Activated CD4-positive, alpha-beta T cell treated with anti-CD3 and anti-CD28 coated beads, Interleukin-2, amount 50 U/mL, for 24 hours (primary cell): Measurements from ENCODE around the gene GORASP1.

Experiments used
- DNase-seq, 2 donors: peaks; one replicate each; pipeline ENCODE4 v3.0.0-alpha.2; 2020; ENCODE audit warnings: low read depth in 1 of 2, low spot score in 1 of 2

GORASP1 gene

GRCh38 chr3:39126532-39127071 is 19.2 kb upstream of the GORASP1 start:
- no peak for DNase-seq

DNA sequence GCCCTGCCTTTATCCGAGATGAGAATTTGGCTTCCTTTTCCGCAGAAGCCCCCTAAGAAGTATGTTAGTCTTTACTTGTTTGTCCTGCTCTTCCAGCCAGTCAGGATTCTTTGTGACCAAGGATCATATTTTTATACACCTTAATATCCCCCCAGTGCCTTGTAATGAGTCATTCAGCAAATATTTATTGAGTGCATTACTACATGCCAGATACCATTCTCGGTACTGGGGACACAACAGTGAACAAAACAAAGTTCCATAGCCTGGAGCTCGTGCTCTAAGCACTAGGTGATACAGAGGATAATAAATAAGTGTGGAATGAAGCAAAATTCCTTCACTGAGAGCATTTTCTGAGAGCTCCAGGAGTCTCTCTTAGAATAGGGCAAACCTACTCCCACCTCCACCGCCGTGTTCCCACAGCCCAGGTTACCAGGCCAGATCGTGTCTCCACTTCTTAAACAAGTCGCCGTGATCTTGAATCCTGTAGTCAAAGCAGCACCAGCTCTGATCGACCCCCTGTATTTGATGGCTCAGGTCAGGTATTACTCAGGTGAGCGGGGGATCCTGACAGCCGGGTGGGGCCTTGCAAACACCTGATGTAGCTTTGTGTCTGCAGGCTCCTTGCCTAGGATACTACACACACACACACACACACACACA is 18.5 kb upstream of the GORASP1 start:
- no peak for DNase-seq

- DNase-seq, result no peak
Observed at GRCh38 chr3:39124876-39125840, 17.7 kb upstream of the GORASP1 start.

DNA sequence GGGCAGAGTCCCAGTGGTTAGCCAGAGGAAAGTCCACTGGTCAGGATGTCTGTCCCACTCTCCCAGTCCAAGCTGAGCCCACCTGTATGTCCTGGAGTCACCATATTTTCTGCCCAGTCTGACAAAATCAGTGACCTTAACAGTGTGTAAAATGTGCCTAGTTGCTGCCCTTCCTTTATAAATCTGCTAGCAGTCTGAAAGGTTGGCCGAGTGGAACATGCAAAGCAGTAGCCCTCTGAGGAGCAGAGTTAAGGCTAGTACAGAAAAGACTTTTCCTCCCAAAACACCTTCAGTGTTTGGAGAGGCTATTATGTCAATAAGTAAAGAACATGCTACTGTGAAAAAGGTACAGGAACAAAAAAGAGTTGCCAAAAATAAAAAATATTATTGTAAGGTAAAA is 15.4 kb upstream of the GORASP1 start:
- DNase-seq, result no peak

DNA sequence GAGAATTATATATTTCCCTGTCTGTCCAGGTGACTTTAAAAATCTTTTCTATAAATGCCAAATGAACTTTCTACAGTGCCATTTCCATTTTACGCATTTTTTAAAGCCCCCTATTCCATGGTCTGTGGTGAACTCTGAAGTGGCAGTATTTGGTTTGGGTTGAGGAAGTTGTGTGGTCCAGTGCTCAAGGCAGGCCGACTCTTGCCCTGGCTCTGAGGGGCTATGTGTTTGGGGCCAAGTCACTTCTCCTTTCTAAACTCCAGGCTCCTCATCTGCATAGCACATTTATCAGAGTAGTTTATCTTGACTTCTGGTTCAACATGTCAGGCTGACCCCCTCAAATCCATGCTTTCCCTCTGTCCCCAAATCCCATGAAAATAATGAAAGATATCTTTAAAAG is 14.2 kb upstream of the GORASP1 start:
- DNase-seq, result no peak

DNA sequence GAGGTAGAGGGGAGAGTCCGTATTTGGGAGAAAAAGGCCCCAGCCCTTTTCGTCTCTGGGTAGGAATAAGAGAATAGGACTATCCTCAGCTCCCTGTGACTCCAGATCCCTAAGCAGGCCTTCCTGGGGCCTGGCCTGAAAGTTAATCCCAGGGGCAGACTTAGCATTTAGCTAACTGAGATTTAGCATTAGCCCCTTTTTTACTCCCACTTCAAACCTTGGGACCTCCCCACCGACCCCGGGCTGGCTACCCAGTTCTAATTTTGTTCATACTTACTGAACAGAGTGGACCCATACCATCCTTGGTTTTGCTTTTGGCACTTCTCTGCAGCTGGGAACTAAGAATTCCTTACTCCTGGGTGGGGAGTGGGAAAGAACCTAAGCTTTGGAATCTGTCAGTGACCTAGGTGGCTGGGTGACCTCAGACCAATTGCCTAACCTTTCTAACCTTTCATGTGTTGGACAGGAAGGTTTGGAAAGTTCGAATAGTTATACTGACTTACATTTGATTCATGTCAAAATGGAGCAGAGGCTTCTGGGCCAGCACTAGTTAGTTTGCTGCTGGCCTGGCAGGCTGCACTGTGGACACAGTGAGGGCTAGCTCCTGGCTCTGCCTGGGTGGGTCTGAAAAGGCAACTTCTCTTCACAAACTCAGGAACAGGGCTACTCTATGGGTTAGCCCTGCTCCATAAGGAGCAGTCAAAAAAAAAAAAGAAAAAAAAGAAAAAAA is 11.7 kb upstream of the GORASP1 start:
- no peak for DNase-seq

GRCh38 chr3:39118079-39118478 is 10.7 kb upstream of the GORASP1 start:
- DNase-seq, result no peak

DNA sequence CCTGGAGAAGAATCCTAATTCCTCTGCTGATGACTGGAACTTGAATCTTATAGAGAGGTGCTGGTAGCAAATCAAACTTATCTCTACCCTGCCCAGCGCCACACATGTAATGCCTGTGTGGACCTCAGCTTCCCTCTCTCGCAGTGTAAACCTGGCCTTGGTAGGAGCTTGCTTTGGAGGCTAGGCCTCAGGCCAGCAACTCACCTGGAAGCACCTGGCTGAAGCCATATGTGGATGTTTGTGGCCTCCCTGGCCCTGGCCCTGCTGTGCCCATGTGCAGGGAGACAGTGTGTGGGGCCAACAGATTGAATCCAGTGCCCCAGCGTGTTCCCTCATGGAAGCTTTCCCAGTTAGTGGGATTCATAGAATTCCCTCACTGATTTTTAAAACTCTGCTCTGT is 8.4 kb upstream of the GORASP1 start:
- DNase-seq, result no peak

DNA sequence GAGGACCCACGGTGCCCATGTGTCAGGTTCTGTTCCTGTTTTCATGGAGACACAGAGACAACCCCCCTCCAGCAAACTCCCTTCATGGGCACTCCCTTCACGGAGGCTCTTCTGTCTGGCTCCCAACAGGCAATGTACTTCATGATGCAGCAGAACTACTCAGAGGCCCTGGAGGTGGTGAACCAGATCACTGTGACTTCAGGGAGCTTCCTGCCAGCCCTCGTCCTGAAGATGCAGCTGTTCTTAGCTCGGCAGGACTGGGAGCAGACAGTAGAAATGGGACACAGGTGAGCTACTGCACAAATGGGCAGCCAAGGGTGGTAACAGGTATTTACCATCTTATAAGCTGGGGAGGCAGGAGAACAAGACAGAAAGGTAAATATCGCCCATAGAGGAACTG is 7.0 kb upstream of the GORASP1 start:
- no peak for DNase-seq

DNA sequence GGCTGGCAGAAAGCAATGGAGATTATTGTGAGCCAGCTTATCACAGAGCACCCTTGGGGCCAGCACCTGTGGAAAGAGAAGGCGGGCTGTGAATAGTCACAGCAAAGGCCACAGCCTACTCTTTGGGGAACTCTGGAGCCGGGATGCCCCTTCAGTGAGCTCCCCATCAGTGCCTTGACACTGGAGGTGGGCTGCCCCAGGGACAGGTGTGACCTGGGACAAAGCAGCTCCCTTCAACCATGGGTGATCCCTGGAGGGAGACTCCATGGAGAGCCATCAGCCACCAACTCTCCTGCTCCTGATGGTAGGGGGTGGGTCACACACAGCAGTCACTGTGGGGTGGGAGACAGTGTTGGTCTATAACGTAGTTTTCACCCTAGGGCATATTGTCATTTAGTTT is 5.9 kb upstream of the GORASP1 start:
- no peak for DNase-seq

DNA sequence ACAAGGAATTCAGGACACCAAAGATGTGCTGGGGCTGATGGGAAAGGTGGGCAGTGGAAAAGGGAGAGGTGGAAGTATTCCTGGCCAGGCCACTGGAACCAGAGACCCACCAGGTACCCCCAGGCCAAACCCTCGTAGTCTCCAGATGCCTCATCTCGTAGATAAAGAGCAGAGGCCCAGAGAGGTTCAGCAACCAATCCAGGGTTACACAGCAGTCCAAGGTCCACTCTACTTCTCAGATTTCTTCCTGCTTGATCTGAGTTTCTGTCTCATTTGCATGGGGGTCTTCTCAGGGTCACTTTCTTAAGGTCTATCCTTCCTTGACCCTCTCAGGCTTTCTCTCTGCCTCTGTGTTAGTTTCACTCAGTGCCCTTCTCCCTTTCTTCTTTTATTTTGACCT is 5.1 kb upstream of the GORASP1 start:
- no peak for DNase-seq

DNA sequence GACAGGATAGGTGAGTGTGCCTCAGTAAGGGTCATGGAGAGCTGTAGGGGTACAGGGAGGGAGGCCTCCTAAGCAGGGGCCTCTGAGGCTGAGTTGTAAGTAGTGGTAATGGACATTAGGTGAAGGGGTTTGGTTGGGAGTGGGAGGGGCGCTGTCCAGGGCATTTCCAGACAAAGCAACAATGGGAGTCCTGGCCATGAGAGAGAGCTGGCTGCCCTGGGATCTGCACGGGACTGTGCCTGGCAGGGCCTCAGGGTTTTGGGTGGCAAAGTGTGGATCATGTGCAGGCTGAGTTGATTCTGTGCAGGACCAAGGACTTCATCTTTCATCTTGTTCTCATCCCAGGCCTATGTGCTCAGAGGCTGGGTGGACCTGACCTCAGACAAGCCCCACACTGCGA is 4.7 kb upstream of the GORASP1 start:
- no peak for DNase-seq

- DNase-seq, result no peak
Observed at GRCh38 chr3:39110041-39110639, 2.7 kb upstream of the GORASP1 start.

GRCh38 chr3:39109086-39109485 is 1.7 kb upstream of the GORASP1 start:
- DNase-seq, result no peak

- DNase-seq, result no peak
Observed at GRCh38 chr3:39108200-39108710, 828 bp upstream of the GORASP1 start.

DNA sequence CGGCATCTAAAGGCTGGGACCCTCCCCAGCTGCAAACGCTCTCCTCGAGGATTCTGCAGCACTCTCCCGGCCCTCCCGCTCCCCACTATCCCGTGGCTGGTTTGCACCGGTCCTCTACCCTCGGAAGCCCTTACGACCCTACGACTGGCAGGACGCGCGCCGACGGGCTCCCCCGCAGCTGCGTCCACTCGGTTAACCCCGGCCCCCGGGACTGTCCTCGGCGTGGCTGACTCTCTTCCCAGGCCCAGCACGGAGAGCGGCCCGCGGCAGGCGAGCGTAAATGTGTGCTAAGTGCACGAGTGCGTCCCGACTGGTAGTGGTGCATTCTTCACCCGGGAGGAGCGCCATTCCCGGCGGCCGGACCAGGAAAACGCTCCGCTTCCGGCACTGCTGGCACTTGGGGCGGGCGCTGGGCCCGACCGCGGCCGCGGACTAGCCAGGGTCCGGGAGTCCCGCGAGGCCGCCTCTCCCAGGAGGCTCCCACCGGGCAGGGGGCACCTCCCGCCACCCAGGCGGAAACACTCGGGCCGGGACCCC is 508 bp downstream of the GORASP1 start:
- no peak for DNase-seq

DNA sequence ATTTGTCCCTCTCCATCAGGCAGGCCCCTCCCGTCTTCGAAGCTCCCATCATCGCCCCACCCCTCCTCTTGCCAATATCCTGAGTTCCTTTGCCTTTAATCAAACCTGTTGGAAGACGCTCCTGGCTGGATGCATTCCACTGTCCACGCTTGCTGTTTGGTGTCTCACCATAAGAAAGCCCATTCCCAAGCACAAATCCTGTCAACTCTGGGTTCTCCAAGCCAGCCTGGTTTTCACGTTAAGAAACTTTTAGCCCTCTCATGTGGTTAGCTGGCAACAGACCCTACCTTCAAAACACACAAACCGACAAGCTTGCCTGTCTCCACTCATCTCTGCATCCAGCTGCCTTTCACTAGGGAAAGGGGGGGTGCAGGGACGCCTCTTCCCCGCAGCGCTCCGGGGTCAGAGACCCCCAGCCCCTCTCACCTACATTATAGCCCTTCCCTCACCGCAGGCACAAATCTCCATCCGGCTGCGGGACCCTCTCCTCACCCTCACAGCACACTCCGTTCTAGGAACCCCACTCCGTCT is 1.1 kb downstream of the GORASP1 start:
- DNase-seq, result no peak

DNA sequence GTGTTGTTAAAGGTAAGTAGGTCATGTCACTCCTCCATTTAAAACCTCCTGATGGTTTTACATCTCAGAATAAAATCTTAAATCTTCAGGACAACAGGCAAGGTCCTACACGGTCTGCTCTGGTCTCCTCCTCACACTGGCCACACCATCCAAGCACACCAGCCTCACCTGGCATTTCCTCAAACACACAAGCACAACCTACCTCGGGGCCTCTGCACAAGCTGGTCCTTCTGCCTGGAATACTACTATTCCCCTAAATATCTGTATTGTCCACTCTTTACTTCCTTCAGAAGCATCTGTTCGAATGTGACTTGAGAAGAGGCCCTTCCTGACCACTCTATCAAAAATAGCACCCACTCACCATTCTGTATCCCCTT is 1.8 kb downstream of the GORASP1 start:
- DNase-seq, result no peak

GRCh38 chr3:39104961-39105686 is 2.3 kb downstream of the GORASP1 start:
- DNase-seq, result no peak
